CD14-positive monocyte (primary cell): ENCODE results near the gene H6PD. TPM values are rescaled to one million over a fixed set of nuclear protein-coding genes. Genes with fewer than 3 reads are reported as not detected.

ENCODE experiments used
- DNase-seq, 3 donors: peaks; one replicate each; pipeline ENCODE4 v3.0.0-alpha.2; 2011 to 2022
- H2AFZ ChIP-seq: 2 replicates; pipeline ENCODE4 v1.6.0; 2012; ENCODE audit warnings: mild to moderate bottlenecking, low read depth, low read length, inconsistent platforms; ENCODE audit not compliant: insufficient read depth, poor library complexity, severe bottlenecking
- H3K27ac ChIP-seq, 2 donors: 1 replicate in 1 of 2; 2 replicates in 1 of 2; pipeline ENCODE4 v1.5.1; 2012 to 2013; ENCODE audit warnings: low read length in 2 of 2, control low read depth in 1 of 2, inconsistent platforms in 1 of 2, low read depth in 1 of 2, mild to moderate bottlenecking in 1 of 2
- H3K27me3 ChIP-seq, 2 donors: one replicate each; pipeline versions ENCODE4 v1.6.0 to v1.6.1; 2011 to 2013; ENCODE audit warnings: low read length in 2 of 2; ENCODE audit not compliant: control insufficient read depth in 2 of 2, insufficient read depth in 2 of 2
- H3K36me3 ChIP-seq, 2 donors: replicated peaks in 1 of 2; 1 replicate in 1 of 2; 2 replicates in 1 of 2; pipeline versions ENCODE4 v1.5.1 to v1.6.1; 2012 to 2013; ENCODE audit warnings: low read length in 2 of 2, control low read depth in 1 of 2, inconsistent platforms in 1 of 2, mild to moderate bottlenecking in 1 of 2; ENCODE audit not compliant: insufficient read depth in 2 of 2, control insufficient read depth in 1 of 2
- H3K4me1 ChIP-seq, 2 donors: 1 replicate in 1 of 2; 2 replicates in 1 of 2; pipeline versions ENCODE4 v1.5.1 to v1.6.1; 2012 to 2013; ENCODE audit warnings: low read length in 2 of 2, control low read depth in 1 of 2, inconsistent platforms in 1 of 2, mild to moderate bottlenecking in 1 of 2, moderate library complexity in 1 of 2; ENCODE audit not compliant: insufficient read depth in 2 of 2, control insufficient read depth in 1 of 2
- H3K4me2 ChIP-seq: replicated peaks from 2 replicates; pipeline ENCODE3; 2012; ENCODE audit warnings: low read length, moderate library complexity, mild to moderate bottlenecking; ENCODE audit not compliant: poor library complexity, severe bottlenecking; ENCODE audit errors: extremely low read depth
- H3K4me3 ChIP-seq, 3 experiments: fragments of 200-600 bp in 1 of 3; sonication (generic) in 1 of 3; replicated peaks in 1 of 3; 1 replicate in 2 of 3; 2 replicates in 1 of 3; pipeline ENCODE4 v1.5.1; 2011 to 2013; ENCODE audit warnings: low read length in 3 of 3, mild to moderate bottlenecking in 3 of 3, control low read depth in 2 of 3, low read depth in 2 of 3, inconsistent platforms in 1 of 3, moderate library complexity in 1 of 3
- H3K79me2 ChIP-seq: 2 replicates; pipeline ENCODE4 v1.6.0; 2012; ENCODE audit warnings: mild to moderate bottlenecking, control low read depth, inconsistent platforms, low read length, moderate library complexity; ENCODE audit not compliant: insufficient read depth
- H3K9ac ChIP-seq: 2 replicates; pipeline ENCODE4 v1.6.0; 2017; ENCODE audit warnings: low read length, mild to moderate bottlenecking; ENCODE audit not compliant: insufficient read depth, poor library complexity, severe bottlenecking
- H3K9me3 ChIP-seq, 2 donors: replicated peaks in 1 of 2; 1 replicate in 1 of 2; 2 replicates in 1 of 2; pipeline versions ENCODE4 v1.5.1 to v1.6.1; 2012 to 2013; ENCODE audit warnings: low read length in 2 of 2, control low read depth in 1 of 2; ENCODE audit not compliant: control insufficient read depth in 1 of 2, insufficient read depth in 1 of 2
- H4K20me1 ChIP-seq: 2 replicates; pipeline ENCODE4 v1.6.0; 2012; ENCODE audit warnings: mild to moderate bottlenecking, low read length, control low read depth, moderate library complexity; ENCODE audit not compliant: insufficient read depth
- H3K27ac Mint-ChIP-seq, 7 donors: one replicate each; pipeline ENCODE4 v1.8.0; 2020; ENCODE audit warnings: mild to moderate bottlenecking in 7 of 7, mixed read lengths in 7 of 7, moderate library complexity in 6 of 7, inconsistent platforms in 2 of 7
- H3K27me3 Mint-ChIP-seq, 3 donors: one replicate each; pipeline ENCODE4 v1.8.0; 2021 to 2022; ENCODE audit warnings: low read depth in 3 of 3, mild to moderate bottlenecking in 3 of 3, mixed read lengths in 3 of 3, moderate library complexity in 3 of 3, inconsistent platforms in 1 of 3
- H3K36me3 Mint-ChIP-seq, 2 donors: one replicate each; pipeline ENCODE4 v1.8.0; 2020; ENCODE audit warnings: mixed read lengths in 2 of 2, inconsistent platforms in 1 of 2, mild to moderate bottlenecking in 1 of 2
- H3K4me1 Mint-ChIP-seq: one replicate; pipeline ENCODE4 v1.8.0; 2020; ENCODE audit warnings: mild to moderate bottlenecking, mixed read lengths
- H3K4me3 Mint-ChIP-seq, 2 donors: one replicate each; pipeline ENCODE4 v1.8.0; 2020; ENCODE audit warnings: mild to moderate bottlenecking in 2 of 2, mixed read lengths in 2 of 2, moderate library complexity in 1 of 2
- H3K9me3 Mint-ChIP-seq, 7 donors: one replicate each; pipeline ENCODE4 v1.8.0; 2020 to 2022; ENCODE audit warnings: mixed read lengths in 7 of 7, mild to moderate bottlenecking in 6 of 7, moderate library complexity in 6 of 7, inconsistent platforms in 2 of 7
- CTCF ChIP-seq: fragments of 200-600 bp; IDR thresholded peaks from one replicate; pipeline ENCODE4 v1.8.0; 2022; ENCODE audit warnings: antibody characterized with exemption, mild to moderate bottlenecking
- WGBS: methylation state at CpG from one replicate; pipeline ENCODE4 v1.1.5; 2013; ENCODE audit warnings: missing lambda C conversion rate; ENCODE audit not compliant: insufficient coverage; 5-methylcytosine and 5-hydroxymethylcytosine counted together
- intact Hi-C, 2 donors: fragments of 100-400 bp; cut with micrococcal nuclease; formaldehyde crosslinking; loops; one replicate each; pipeline versions ENCODE4 v1.15.0 to v1.15.1; 2023
- polyA plus RNA-seq, 3 donors: library from polyadenylated mRNA; depleted of rRNA in 1 of 3; unstranded in 2 of 3; stranded (reverse) in 1 of 3; fragments of 300-500 nt in 2 of 3; fragments of >200 nt in 1 of 3; fragmentation: Illumina TruSeq in 2 of 3; gene quantifications; 1 replicate in 2 of 3; 2 replicates in 1 of 3; pipeline ENCODE4 v1.2.3, GENCODE V29; 2012 to 2021

Gene H6PD
- polyA plus RNA-seq, 3 donors: 8.6 to 15.9 (median 11.4) TPM

DNA sequence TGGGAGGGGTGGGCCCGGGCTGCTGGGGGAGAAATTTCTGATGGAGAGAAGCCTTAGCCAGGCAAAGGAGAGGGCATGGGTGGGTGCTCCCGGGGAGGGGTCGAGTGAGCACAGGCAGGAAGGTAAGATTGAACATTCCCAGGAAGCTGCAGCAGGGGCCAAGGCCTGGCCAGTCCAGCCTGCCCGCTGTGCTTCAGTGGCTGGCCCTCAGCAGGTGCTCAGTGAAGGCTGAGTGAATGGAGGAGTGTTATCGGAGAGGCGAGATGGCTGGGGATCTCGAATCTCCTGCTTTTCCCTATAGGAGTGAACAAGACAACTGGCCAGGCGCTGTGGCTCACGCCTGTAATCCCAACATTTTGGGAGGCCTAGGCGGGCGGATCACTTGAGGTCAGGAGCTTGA, 79.0 kb downstream of the H6PD start:
- H2AFZ ChIP-seq: no peak overlapping the region
- 99% methylated on average over 8 of the region's 11 CpGs for WGBS
- no peaks in the 10 kb centered on the region for H3K9me3 Mint-ChIP-seq
- TF ChIP-seq CTCF: no peak
- H3K4me1 Mint-ChIP-seq: no peaks in the 10 kb centered on the region
- H3K27me3 Mint-ChIP-seq: peaks cover 9 to 18% (median 17%) of the 10 kb centered on the region in 3 donors
- H3K4me3 ChIP-seq: no peak overlapping the region
- H4K20me1 ChIP-seq: no peaks in the 10 kb centered on the region
- no peaks in the 10 kb centered on the region for H3K36me3 Mint-ChIP-seq
- intact Hi-C loops: no loop called here
- H3K9me3 ChIP-seq: no peaks in the 10 kb centered on the region
- no peak overlapping the region for H3K27ac ChIP-seq
- H3K9ac ChIP-seq: no peak overlapping the region
- no peaks in the 10 kb centered on the region for H3K4me1 ChIP-seq
- no peak overlapping the region for H3K4me3 Mint-ChIP-seq
- DNase-seq: no peak
- no peak overlapping the region for H3K4me2 ChIP-seq
- H3K27ac Mint-ChIP-seq: no peak overlapping the region
- H3K27me3 ChIP-seq: peaks cover 0 to 12% of the 10 kb centered on the region in 2 donors
- H3K36me3 ChIP-seq: no peaks in the 10 kb centered on the region
- H3K79me2 ChIP-seq: no peaks in the 10 kb centered on the region

DNA sequence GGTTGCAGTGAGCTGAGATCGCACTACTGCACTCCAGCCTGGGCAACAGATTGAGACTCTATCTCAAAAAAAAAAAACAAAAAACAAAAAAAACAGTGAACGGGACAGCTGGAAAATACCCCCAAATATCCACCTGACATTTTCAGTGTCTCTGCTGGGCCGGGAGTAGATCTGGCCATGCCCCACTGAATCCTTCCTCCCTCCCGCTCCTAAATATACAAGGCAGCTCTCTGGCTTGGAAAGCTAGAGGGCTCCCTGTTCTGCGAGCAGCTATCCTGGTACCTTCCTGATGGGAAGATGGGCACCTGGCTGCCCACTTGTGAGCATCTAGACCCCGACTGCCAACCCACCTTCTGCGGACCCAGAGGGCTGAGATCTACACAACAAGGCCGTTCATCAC, 79.5 kb downstream of the H6PD start:
- Histone ChIP-seq H3K79me2 (no peaks in the 10 kb centered on the region), H3K4me1 (no peaks in the 10 kb centered on the region), H2AFZ (no peak overlapping the region), H3K36me3 (no peaks in the 10 kb centered on the region), H3K27me3 (peaks cover 0 to 12% of the 10 kb centered on the region in 2 donors), H3K9me3 (no peaks in the 10 kb centered on the region), H4K20me1 (no peaks in the 10 kb centered on the region), H3K4me3 (no peak overlapping the region), H3K27ac (no peak overlapping the region), H3K9ac (no peak overlapping the region), H3K4me2 (no peak overlapping the region)
- Mint-ChIP-seq H3K9me3 (no peaks in the 10 kb centered on the region), H3K27ac (no peak overlapping the region), H3K36me3 (no peaks in the 10 kb centered on the region), H3K27me3 (peaks cover 9 to 18% (median 17%) of the 10 kb centered on the region in 3 donors), H3K4me3 (no peak overlapping the region), H3K4me1 (no peaks in the 10 kb centered on the region)
- 91% methylated on average over 4 of the region's 8 CpGs for WGBS
- DNase-seq: no peak
- TF ChIP-seq CTCF: no peak
- intact Hi-C loops: no loop called here
